GM23248 (cell line): Measurements from ENCODE around the gene HSD17B3.

ENCODE experiments used
- EZH2 ChIP-seq: fragments of 200-600 bp; sonication (generic); IDR thresholded peaks from 2 replicates; pipeline ENCODE4 v1.6.1; 2018; ENCODE audit warnings: antibody characterized with exemption, mild to moderate bottlenecking; ENCODE audit not compliant: insufficient read depth, poor library complexity, severe bottlenecking
- EZH2phosphoT487 ChIP-seq: fragments of 200-600 bp; sonication (generic); IDR thresholded peaks from 2 replicates; pipeline ENCODE4 v1.6.1; 2018; ENCODE audit warnings: antibody characterized with exemption, moderate library complexity, mild to moderate bottlenecking, low read depth; ENCODE audit not compliant: insufficient read depth

DNA sequence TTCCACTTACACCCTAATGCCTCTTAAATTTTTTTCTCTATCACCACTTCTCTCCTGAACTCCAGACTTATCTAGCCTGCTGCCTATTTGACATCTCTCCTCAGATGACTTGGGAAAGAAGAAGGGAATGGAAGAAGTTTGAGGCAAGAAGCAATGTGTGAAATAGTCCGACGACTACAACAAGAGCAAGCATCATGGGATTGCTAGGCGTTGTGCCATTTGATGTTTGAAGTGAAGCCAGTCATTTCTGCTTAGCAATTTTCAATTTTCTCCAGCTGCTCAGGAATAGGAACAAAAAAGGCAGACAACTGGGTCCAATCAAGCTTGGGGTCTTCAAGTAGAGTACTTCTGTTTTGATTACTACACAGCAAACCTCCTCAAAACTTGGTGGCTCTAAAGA, 106.4 kb downstream of the HSD17B3 start:
- TF ChIP-seq EZH2 = no peak
- no peak for TF ChIP-seq EZH2phosphoT487
